GM12865 (cell line): ENCODE data around the gene ANAPC15.

Experiments used
- DNase-seq: peaks from one replicate; pipeline ENCODE4 v3.0.0; 2010; ENCODE audit warnings: low read depth
- H3K4me3 ChIP-seq: 2 replicates; pipeline ENCODE4 v1.5.1; 2011; ENCODE audit warnings: mild to moderate bottlenecking, low read depth, low read length, control low read depth
- CTCF ChIP-seq: IDR thresholded peaks from 2 replicates; pipeline ENCODE4 v1.5.1; 2011; ENCODE audit warnings: low read length, control low read depth, low read depth, inconsistent platforms; ENCODE audit not compliant: insufficient read depth; ENCODE audit errors: missing control alignments

The ANAPC15 gene

GRCh38 chr11:72080326-72081183, 31.9 kb downstream of the ANAPC15 start, which contains the start of the genes LRRC51 and NUMA1:
TSS of gene LRRC51 (plus strand) at chr11:72080850. CDS start at chr11:72089084, 8,234 bp downstream.
TSS of gene NUMA1 (minus strand) at chr11:72080542. CDS start at chr11:72035943, 44,599 bp downstream.
- peak; percentile 100 for DNase-seq
- TF ChIP-seq CTCF, result no peak
- H3K4me3 ChIP-seq, result peak within 1 kb of the TSS; percentile 88

DNA sequence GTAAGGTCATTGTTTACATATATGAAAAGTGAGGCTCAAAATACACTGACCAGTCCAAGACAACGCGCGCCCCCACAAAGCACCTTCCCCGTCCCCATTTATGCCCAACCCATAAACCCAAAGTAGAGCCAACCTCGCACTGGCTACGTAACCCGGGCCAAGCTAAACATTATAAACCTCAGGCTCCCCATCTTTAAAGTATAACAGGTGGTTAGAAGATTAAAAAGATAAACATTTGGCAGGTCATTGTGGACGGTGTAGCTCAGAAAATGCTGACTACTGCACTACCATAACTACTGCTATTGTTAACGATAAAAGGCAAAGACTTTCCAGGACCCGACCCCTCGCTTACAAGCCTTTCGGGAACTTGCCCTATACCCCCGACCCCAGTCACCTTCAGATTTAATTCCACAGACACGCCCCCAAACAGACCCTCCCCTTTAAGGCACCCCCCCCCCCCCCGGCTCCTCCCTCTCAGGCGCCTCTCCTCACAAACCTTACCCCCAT, 32.6 kb downstream of the ANAPC15 start:
- H3K4me3 ChIP-seq, result peak overlapping the region; percentile 88
- no peak for DNase-seq
- TF ChIP-seq CTCF, result no peak

GRCh38 chr11:72078477-72078876, 34.0 kb downstream of the ANAPC15 start:
- no peak for DNase-seq
- TF ChIP-seq CTCF, result no peak
- peak overlapping the region; percentile 88; the same call in 1 of the 2 replicates for H3K4me3 ChIP-seq

- TF ChIP-seq CTCF, result no peak
- H3K4me3 ChIP-seq, result no peak overlapping the region
- DNase-seq, result no peak
Measured at GRCh38 chr11:72075756-72076155, 36.7 kb downstream of the ANAPC15 start.

- no peak overlapping the region for H3K4me3 ChIP-seq
- no peak for TF ChIP-seq CTCF
- peak; percentile 22 for DNase-seq
Measured at GRCh38 chr11:72075109-72075508, 37.4 kb downstream of the ANAPC15 start.

GRCh38 chr11:72072348-72072747, 40.1 kb downstream of the ANAPC15 start:
- no peak for DNase-seq
- no peak overlapping the region for H3K4me3 ChIP-seq
- TF ChIP-seq CTCF, result no peak
